ENCODE results near the gene SHOC2. TPM values are rescaled to one million over a fixed set of nuclear protein-coding genes. Genes with fewer than 3 reads are reported as not detected.

The SHOC2 gene
- total and polyA plus RNA-seq, 2 of the 4 experiments (the other 2 are of a cell fraction) = 13.4 to 47.5 TPM

DNA sequence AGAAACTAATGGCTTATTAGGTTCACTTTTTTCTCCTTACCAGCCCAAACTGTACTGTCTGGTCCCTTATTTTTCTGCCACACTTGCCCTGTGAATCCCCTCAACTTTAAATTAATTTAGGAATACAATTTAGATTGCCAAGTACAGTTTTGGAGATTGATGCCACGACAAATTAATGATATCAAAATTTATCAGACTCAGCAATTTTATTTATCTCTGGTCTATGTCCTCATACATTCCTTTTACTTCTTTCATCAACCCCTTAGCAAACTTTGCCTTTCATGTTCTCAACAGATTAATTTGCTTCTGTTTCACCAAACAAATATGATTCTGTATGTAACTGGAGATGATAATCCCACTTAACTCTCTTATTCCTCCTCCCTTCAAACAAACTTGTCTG lies 38.2 kb downstream of the SHOC2 start:
- Histone ChIP-seq H3K4ac (ENCODE audit: low read depth, low read length) (no peak overlapping the region), H3K36me3 (ENCODE audit: control insufficient read depth, insufficient read depth, low read length) (no peaks in the 10 kb centered on the region), H3K4me3 (ENCODE audit: insufficient read depth, low read depth, low read length) (no peak overlapping the region), H4K8ac (ENCODE audit: low read depth in 2 of 2, low read length in 2 of 2) (no peak overlapping the region), H3K4me1 (ENCODE audit: control insufficient read depth, insufficient read depth, low read length) (no peaks in the 10 kb centered on the region; the same call in 1 of the 2 replicates), H2AFZ (replicated peaks; ENCODE audit: low read length, poor library complexity) (no peak overlapping the region), H4K91ac (ENCODE audit: insufficient read depth, low read depth, low read length) (no peak overlapping the region), H2BK15ac (ENCODE audit: low read depth, low read length) (no peak overlapping the region), H2AK9ac (replicated peaks; ENCODE audit: low read depth, low read length, poor library complexity) (no peak overlapping the region), H3K14ac (replicated peaks; ENCODE audit: low read depth, low read length) (no peak overlapping the region), H3K9me3 (ENCODE audit: control insufficient read depth, insufficient read depth, low read length) (no peaks in the 10 kb centered on the region), H3K27ac (ENCODE audit: insufficient read depth, low read length) (no peak overlapping the region), H4K5ac (ENCODE audit: low read depth, low read length) (no peak overlapping the region), H4K20me1 (ENCODE audit: insufficient read depth, low read length) (peaks cover 35% of the 10 kb centered on the region; the same call in 1 of the 2 replicates), H3K27me3 (ENCODE audit: control insufficient read depth, insufficient read depth, low read length) (no peaks in the 10 kb centered on the region), H3K18ac (ENCODE audit: low read depth, low read length) (no peak overlapping the region), H3K56ac (ENCODE audit: extremely low read depth, insufficient read depth, low read length) (no peak overlapping the region), H2BK20ac (ENCODE audit: low read depth, low read length) (no peak overlapping the region), H3K9ac (ENCODE audit: low read depth, low read length) (no peak overlapping the region), H3K9me1 (ENCODE audit: insufficient read depth, low read length) (no peaks in the 10 kb centered on the region), H2BK120ac (ENCODE audit: low read depth, low read length) (no peak overlapping the region), H3K79me1 (ENCODE audit: low read depth in 1 of 2, low read length in 2 of 2) (peaks cover 37 to 53% of the 10 kb centered on the region in 2 experiments), H2AK5ac (ENCODE audit: low read depth, low read length) (no peak overlapping the region), H2BK5ac (ENCODE audit: low read depth, low read length, poor library complexity, severe bottlenecking) (no peak overlapping the region), H3K23ac (ENCODE audit: low read depth, low read length) (no peak overlapping the region), H3K4me2 (ENCODE audit: low read depth, low read length) (no peak overlapping the region)
- no CpG with 5 or more reads among the region's 1 CpG for WGBS, 2 experiments (ENCODE audit: extremely low coverage in 2 of 2, insufficient read length in 1 of 2)
- CTCF ChIA-PET = no interaction called here
- no peak for ATAC-seq (ENCODE audit: low read depth)
- intact Hi-C loops (cut with micrococcal nuclease) (no loop called here), dilution Hi-C loops (cut with HindIII; ENCODE audit: low sequenced_read_pairs, unreplicated experiment) (no loop called here), in situ Hi-C loops (cut with MboI; ENCODE audit: low sequenced_read_pairs) (no loop called here)
- TF ChIP-seq MAZ (IDR thresholded peaks at IDR 0.05; ENCODE audit: borderline replicate concordance, low read depth, low read length) (no peak), FOS (IDR thresholded peaks at IDR 0.05; ENCODE audit: low read depth, low read length) (no peak), RCOR1 (IDR thresholded peaks at IDR 0.05; ENCODE audit: insufficient replicate concordance, low read length) (no peak), CHD1 (IDR thresholded peaks at IDR 0.05; ENCODE audit: low read depth, low read length) (no peak), MAFK (IDR thresholded peaks at IDR 0.05; ENCODE audit: low read depth, low read length) (peak; percentile 85), NFE2L2 (IDR thresholded peaks at IDR 0.05; ENCODE audit: low read depth, low read length) (no peak), ELK1 (IDR thresholded peaks at IDR 0.05; ENCODE audit: borderline replicate concordance, low read depth, low read length) (no peak)
- no TSS peak for BruUV-seq (replicated peaks)
- POLR2A ChIA-PET (ENCODE audit: unreplicated experiment) = interaction anchor here (0.6 kb wide), 1 partner anchor 251 kb away, joined by 3 read pairs; no protein-coding TSS in a partner anchor
- DNase-seq = no peak

All from IMR-90 (cell line).